ENCODE results near the gene LPA. TPM values are rescaled to one million over a fixed set of nuclear protein-coding genes. Genes with fewer than 3 reads are reported as not detected.
"Not testable (repeated sequence)": the region's sequence is repeated elsewhere in the genome, so short reads cannot be mapped to it uniquely, and the experiment has no call there.

LPA gene
- total RNA-seq, 3 donors from 2014 or later = 0.33 TPM; not detected in 2

DNA sequence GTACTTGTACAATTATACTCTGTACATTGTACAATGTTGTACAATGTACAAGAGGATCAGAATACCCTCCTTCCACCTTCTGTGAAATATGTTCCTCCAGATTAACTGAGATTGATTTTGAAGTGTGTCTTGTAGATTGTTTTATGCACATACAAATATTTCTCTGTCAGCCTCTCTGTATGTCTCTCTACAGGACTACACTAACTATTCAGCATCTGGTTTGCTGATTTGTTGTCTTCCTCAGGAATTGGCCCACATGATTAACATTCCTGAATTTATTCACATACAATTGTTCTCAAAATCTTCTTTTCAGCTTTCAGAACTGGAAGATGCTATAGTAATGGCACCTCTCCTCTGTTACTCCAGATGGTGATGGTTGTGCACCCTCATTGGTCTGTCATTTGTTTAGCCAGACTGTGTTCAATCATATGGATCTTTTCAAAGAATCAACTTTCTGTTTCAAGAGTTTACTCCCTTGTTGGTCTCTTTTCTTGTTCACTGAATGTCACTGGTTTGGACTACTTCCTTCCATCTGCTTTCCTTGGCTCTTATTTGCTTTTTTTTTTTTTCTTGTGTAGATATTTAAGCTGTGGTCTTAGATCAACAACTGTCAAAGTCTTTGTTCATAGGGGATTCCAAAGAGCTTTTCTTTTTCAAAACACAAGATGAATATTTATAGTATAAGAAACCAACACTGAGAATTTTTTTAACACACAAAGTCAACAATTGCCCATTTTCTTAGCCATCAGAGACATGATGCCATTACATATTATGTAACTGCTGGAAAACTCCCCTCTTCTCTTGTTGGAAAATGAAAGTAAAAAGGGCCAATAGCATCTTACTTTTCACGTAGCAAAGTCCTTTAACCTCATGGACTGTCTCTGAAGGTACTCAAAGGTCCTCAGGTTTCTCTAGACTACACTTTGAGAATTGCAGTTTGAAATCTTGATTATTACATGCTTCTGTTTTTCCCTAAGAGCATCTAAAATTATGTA is 67.9 kb downstream of the LPA start:
- H3K4me3 ChIP-seq = no peak overlapping the region
- TF ChIP-seq POLR2AphosphoS5 (IDR thresholded peaks at IDR 0.05) (no peak), POLR2A (IDR thresholded peaks at IDR 0.05) (no peak)
- TF ChIP-seq, protein P1, sequence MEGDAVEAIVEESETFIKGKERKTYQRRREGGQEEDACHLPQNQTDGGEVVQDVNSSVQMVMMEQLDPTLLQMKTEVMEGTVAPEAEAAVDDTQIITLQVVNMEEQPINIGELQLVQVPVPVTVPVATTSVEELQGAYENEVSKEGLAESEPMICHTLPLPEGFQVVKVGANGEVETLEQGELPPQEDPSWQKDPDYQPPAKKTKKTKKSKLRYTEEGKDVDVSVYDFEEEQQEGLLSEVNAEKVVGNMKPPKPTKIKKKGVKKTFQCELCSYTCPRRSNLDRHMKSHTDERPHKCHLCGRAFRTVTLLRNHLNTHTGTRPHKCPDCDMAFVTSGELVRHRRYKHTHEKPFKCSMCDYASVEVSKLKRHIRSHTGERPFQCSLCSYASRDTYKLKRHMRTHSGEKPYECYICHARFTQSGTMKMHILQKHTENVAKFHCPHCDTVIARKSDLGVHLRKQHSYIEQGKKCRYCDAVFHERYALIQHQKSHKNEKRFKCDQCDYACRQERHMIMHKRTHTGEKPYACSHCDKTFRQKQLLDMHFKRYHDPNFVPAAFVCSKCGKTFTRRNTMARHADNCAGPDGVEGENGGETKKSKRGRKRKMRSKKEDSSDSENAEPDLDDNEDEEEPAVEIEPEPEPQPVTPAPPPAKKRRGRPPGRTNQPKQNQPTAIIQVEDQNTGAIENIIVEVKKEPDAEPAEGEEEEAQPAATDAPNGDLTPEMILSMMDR (IDR thresholded peaks at IDR 0.05) = no peak
- intact Hi-C loops (cut with DNase I; ENCODE audit: low total_unique reads) = no loop called here
- H3K36me3 ChIP-seq = no peaks in the 10 kb centered on the region
- no peaks in the 10 kb centered on the region for H3K9me3 ChIP-seq
- DNase-seq (ENCODE audit: low spot score in 2 of 2) = no peak
- H3K27me3 ChIP-seq = no peaks in the 10 kb centered on the region
- H3K27ac ChIP-seq = no peak overlapping the region
- H3K4me1 ChIP-seq = no peaks in the 10 kb centered on the region

DNA sequence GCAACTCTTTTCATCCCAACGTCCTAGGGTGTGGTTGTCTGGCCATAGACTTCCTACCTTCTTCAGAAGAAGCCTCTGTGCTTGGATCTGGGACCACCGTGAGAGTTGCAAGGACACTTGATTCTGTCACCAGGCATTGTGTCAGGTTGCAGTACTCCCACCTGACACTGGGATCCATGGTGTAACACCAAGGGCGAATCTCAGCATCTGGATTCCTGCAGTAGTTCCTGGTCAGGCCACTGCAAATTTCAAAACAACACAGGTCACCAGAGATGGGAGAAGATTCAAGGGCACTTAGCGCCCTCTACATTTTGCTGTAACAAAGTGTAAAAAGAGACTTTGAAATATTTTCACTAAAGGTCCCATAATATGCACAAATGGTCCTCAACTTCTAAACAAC is 68.8 kb downstream of the LPA start:
- DNase-seq (ENCODE audit: low spot score in 2 of 2); intact Hi-C loops (cut with DNase I; ENCODE audit: low total_unique reads); H3K9me3 ChIP-seq; H3K4me1 ChIP-seq; H3K27ac ChIP-seq; H3K27me3 ChIP-seq; H3K4me3 ChIP-seq; H3K36me3 ChIP-seq: not testable (repeated sequence)

DNA sequence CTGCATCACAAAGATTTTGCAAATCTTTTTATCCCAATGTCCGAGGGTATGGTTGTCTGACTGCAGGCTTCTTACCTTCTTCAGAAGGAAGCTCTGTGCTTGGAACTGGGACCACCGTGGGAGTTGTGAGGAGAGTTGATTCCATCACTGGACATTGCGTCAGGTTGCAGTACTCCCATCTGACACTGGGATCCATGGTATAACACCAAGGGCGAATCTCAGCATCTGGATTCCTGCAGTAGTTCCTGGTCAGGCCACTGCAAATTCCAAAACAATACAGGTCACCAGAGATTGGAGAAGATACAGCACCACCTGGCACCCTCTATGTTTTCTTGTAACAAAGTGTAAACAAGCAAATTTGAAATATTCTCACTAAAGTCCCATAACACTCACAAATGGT is 77.7 kb downstream of the LPA start:
- Histone ChIP-seq H3K9me3 (peaks cover 0 to 10% of the 10 kb centered on the region in 2 donors), H3K36me3 (no peaks in the 10 kb centered on the region), H3K4me3 (no peak overlapping the region), H3K4me1 (no peaks in the 10 kb centered on the region), H3K27me3 (no peaks in the 10 kb centered on the region), H3K27ac (no peak overlapping the region)
- intact Hi-C loops (cut with DNase I; ENCODE audit: low total_unique reads) = no loop called here
- TF ChIP-seq, protein P1 (IDR thresholded peaks at IDR 0.05) = no peak
- no peak for TF ChIP-seq POLR2AphosphoS5 (IDR thresholded peaks at IDR 0.05)
- no peak for TF ChIP-seq POLR2A (IDR thresholded peaks at IDR 0.05)
- no peak for DNase-seq (ENCODE audit: low spot score in 2 of 2)

DNA sequence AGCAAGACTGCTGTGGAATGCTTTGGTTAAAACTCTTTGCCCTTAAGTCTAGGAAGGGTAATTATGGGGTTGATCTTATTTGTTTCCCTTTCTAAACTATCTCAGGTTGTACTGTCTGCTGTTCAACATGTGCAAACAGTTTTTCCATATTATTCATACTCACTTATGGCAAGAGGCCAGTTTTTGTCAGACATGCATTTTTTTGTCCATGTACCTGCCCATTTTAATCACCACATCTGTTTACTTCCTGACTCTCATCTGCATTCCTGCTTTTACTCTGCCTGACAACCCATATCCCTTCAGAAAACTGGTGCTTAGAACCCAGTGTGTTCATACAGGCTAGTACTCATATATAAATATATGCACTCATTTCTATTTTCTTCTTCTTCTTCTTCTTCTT is 80.3 kb downstream of the LPA start:
- intact Hi-C loops (cut with DNase I; ENCODE audit: low total_unique reads) = no loop called here
- Histone ChIP-seq H3K27ac (no peak overlapping the region), H3K4me3 (no peak overlapping the region), H3K9me3 (peaks cover 0 to 10% of the 10 kb centered on the region in 2 donors), H3K27me3 (no peaks in the 10 kb centered on the region), H3K4me1 (no peaks in the 10 kb centered on the region), H3K36me3 (no peaks in the 10 kb centered on the region)
- DNase-seq (ENCODE audit: low spot score in 2 of 2) = no peak
- TF ChIP-seq POLR2AphosphoS5 (IDR thresholded peaks at IDR 0.05) = no peak
- no peak for TF ChIP-seq POLR2A (IDR thresholded peaks at IDR 0.05)
- TF ChIP-seq, protein P1 (IDR thresholded peaks at IDR 0.05) = no peak

DNA sequence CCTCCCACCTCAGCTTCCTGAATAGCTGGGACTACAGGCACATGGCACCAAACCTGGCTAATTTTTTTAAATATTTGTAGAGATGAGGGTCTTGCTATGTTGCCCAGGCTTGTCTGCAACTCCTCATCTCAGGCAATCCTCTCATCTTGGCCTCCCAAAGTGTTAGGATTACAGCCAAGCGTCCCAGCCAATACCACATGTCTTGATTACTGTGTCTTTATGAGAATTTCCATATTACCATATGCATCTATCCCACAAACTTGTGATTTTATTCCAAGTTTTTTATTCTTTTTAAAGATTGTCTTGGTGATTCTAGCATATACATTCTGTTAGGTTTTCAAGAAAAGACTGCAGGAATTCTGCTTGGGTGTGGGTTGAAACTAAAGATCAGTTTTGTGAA is 82.7 kb downstream of the LPA start:
- H3K4me3 ChIP-seq = no peak overlapping the region
- H3K4me1 ChIP-seq = no peaks in the 10 kb centered on the region
- H3K27me3 ChIP-seq = no peaks in the 10 kb centered on the region
- no peak overlapping the region for H3K27ac ChIP-seq
- intact Hi-C loops (cut with DNase I; ENCODE audit: low total_unique reads) = no loop called here
- DNase-seq (ENCODE audit: low spot score in 2 of 2) = no peak
- no peaks in the 10 kb centered on the region for H3K36me3 ChIP-seq
- TF ChIP-seq POLR2A (IDR thresholded peaks at IDR 0.05) (no peak), POLR2AphosphoS5 (IDR thresholded peaks at IDR 0.05) (no peak)
- TF ChIP-seq, protein P1 (IDR thresholded peaks at IDR 0.05) = no peak
- H3K9me3 ChIP-seq = peaks cover 0 to 10% of the 10 kb centered on the region in 2 donors

DNA sequence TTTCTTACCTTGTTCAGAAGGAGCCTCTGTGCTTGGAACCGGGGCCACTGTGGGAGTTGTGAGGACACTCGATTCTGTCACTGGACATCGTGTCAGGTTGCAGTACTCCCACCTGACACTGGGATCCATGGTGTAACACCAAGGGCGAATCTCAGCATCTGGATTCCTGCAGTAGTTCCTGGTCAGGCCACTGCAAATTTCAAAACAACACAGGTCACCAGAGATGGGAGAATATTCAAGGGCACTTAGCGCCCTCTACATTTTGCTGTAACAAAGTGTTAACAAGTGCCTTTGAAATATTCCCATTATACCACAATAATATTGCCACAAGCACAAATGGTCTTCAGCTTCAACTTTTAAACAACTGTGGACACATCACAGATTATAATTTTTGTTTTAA is 85.6 kb downstream of the LPA start:
- H3K9me3 ChIP-seq = peaks cover 0 to 24% of the 10 kb centered on the region in 2 donors
- H3K27ac ChIP-seq; H3K36me3 ChIP-seq; DNase-seq (ENCODE audit: low spot score in 2 of 2); H3K4me3 ChIP-seq; intact Hi-C loops (cut with DNase I; ENCODE audit: low total_unique reads); H3K27me3 ChIP-seq; H3K4me1 ChIP-seq: not testable (repeated sequence)
